Cardiac fibroblast (primary cell): ENCODE results near the gene ZC3H13.
A peak's percentile ranks its signal among the peaks of the same experiment; 100 is the strongest.

ENCODE experiments used
- DNase-seq, 2 donors: peaks; one replicate each; pipeline versions ENCODE4 v3.0.0 to v3.0.0-alpha.2; 2010; ENCODE audit warnings: low read depth in 2 of 2
- H3K4me3 ChIP-seq, 2 donors: replicated peaks in 1 of 2; 1 replicate in 1 of 2; 2 replicates in 1 of 2; pipeline ENCODE4 v1.5.1; 2011; ENCODE audit warnings: low read depth in 2 of 2, low read length in 2 of 2, mild to moderate bottlenecking in 2 of 2, moderate library complexity in 1 of 2
- CTCF ChIP-seq: IDR thresholded peaks from one replicate; pipeline ENCODE4 v1.5.1; 2011; ENCODE audit warnings: low read depth, mild to moderate bottlenecking, low read length, inconsistent platforms

ZC3H13 gene

GRCh38 chr13:46097015-46097414 lies 44.5 kb upstream of the ZC3H13 start:
- TF ChIP-seq CTCF = no peak
- peak in 1 of 2 donors; percentile 2 for DNase-seq
- H3K4me3 ChIP-seq = no peak overlapping the region

- DNase-seq = no peak
Observed at GRCh38 chr13:46094478-46094877, 41.9 kb upstream of the ZC3H13 start.

GRCh38 chr13:46088821-46089562 lies 36.4 kb upstream of the ZC3H13 start:
- no peak overlapping the region for H3K4me3 ChIP-seq
- DNase-seq = no peak
- no peak for TF ChIP-seq CTCF

More at GRCh38 chr13:46094478-46094877, 41.9 kb upstream of the ZC3H13 start:
- H3K4me3 ChIP-seq = no peak overlapping the region
- no peak for TF ChIP-seq CTCF

GRCh38 chr13:46087481-46087880 lies 34.9 kb upstream of the ZC3H13 start:
- H3K4me3 ChIP-seq = no peak overlapping the region
- TF ChIP-seq CTCF = no peak
- no peak for DNase-seq

GRCh38 chr13:46086985-46087384 lies 34.4 kb upstream of the ZC3H13 start:
- TF ChIP-seq CTCF = no peak
- no peak overlapping the region for H3K4me3 ChIP-seq
- DNase-seq = no peak

GRCh38 chr13:46086421-46086922 lies 33.9 kb upstream of the ZC3H13 start:
- no peak overlapping the region for H3K4me3 ChIP-seq

More at GRCh38 chr13:46086421-46086922, 33.9 kb upstream of the ZC3H13 start:
- no peak for DNase-seq
- TF ChIP-seq CTCF = no peak
